ENCODE data around the gene HDAC5.

- TF ChIP-seq, protein P1, sequence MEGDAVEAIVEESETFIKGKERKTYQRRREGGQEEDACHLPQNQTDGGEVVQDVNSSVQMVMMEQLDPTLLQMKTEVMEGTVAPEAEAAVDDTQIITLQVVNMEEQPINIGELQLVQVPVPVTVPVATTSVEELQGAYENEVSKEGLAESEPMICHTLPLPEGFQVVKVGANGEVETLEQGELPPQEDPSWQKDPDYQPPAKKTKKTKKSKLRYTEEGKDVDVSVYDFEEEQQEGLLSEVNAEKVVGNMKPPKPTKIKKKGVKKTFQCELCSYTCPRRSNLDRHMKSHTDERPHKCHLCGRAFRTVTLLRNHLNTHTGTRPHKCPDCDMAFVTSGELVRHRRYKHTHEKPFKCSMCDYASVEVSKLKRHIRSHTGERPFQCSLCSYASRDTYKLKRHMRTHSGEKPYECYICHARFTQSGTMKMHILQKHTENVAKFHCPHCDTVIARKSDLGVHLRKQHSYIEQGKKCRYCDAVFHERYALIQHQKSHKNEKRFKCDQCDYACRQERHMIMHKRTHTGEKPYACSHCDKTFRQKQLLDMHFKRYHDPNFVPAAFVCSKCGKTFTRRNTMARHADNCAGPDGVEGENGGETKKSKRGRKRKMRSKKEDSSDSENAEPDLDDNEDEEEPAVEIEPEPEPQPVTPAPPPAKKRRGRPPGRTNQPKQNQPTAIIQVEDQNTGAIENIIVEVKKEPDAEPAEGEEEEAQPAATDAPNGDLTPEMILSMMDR (IDR thresholded peaks at IDR 0.05), result no peak
- no peak for TF ChIP-seq POLR2A (IDR thresholded peaks at IDR 0.05)
Observed at GRCh38 chr17:44113868-44114840, 9.3 kb downstream of the HDAC5 start.

Measured in body of pancreas (tissue), 4 donors.